Neural progenitor cell (in vitro differentiated cells): ENCODE results near the gene BTBD7.

Source experiments
- CTCF ChIP-seq: fragments of 200-600 bp; sonication (generic); IDR thresholded peaks from 2 replicates; pipeline ENCODE4 v1.5.1; 2017; ENCODE audit warnings: antibody characterized with exemption, mild to moderate bottlenecking
- EZH2 ChIP-seq: fragments of 200-600 bp; sonication (generic); IDR thresholded peaks from 2 replicates; pipeline ENCODE4 v1.6.1; 2017; ENCODE audit warnings: antibody characterized with exemption, mild to moderate bottlenecking, moderate library complexity
- EZH2phosphoT487 ChIP-seq: fragments of 200-600 bp; sonication (generic); IDR thresholded peaks from 2 replicates; pipeline ENCODE4 v1.6.1; 2017; ENCODE audit warnings: antibody characterized with exemption

DNA sequence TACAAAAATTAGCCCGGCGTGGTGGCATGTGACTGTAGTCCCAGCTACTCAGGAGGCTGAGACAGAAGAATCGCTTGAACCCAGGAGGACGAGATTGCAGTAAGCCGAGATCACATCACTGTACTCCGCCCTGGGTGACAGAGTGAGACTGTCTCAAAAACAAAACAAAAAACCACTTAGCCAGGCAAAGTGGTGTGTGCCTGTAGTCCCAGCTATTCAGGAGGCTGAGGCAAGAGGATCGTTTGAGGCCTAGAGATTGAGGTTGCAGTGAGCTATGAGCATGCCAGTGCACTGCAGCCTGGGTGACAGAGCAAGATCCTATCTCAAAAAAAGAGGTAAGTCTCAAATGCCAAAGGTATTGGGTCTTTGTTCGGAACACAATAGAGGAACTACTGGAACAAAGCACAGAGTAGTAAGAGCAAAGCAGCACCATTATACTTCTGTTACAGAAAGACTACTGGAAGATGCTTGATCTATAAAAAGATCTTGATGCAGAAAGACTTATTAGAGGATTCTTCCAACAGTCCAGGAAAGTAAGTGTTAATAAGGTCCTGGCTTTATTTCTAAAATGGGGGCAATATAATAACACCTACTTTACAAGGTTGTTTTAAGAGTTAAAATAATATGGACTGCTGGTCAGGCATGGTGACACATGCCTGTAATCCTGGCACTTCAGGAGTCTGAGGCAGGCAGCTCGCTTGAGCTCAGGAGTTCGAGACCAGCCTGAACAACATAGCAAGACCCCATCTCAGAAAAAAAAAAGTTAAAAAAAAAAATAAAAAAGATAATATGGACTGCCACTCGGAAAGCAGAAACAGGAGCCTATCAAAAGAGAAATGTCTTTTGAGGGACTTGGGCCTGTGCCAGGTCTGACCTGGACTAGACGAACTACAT is 29.9 kb downstream of the BTBD7 start:
- TF ChIP-seq EZH2phosphoT487, result no peak
- no peak for TF ChIP-seq CTCF
- no peak for TF ChIP-seq EZH2
